Measurements from ENCODE around the gene PEX7.
"Not testable (repeated sequence)": the region's sequence is repeated elsewhere in the genome, so short reads cannot be mapped to it uniquely, and the experiment has no call there.

PEX7 gene

GRCh38 chr6:136947037-136947436, 124.6 kb downstream of the PEX7 start:
- DNase-seq (ENCODE audit: low read depth in 1 of 2, low spot score in 1 of 2) = no peak

- not testable (repeated sequence) for DNase-seq (ENCODE audit: low read depth in 1 of 2, low spot score in 1 of 2)
These were observed 127.6 kb downstream of the PEX7 start for GRCh38 chr6:136949957-136950356.

- no peak for DNase-seq (ENCODE audit: low read depth in 1 of 2, low spot score in 1 of 2)
These were observed 128.2 kb downstream of the PEX7 start for GRCh38 chr6:136950436-136951126.

GRCh38 chr6:136952714-136953260, 130.4 kb downstream of the PEX7 start:
- DNase-seq (ENCODE audit: low read depth in 1 of 2, low spot score in 1 of 2) = no peak

- DNase-seq (ENCODE audit: low read depth in 1 of 2, low spot score in 1 of 2) = no peak
These were observed 132.7 kb downstream of the PEX7 start for GRCh38 chr6:136955123-136955522.

GRCh38 chr6:136956590-136957544, 134.5 kb downstream of the PEX7 start:
- no peak for DNase-seq (ENCODE audit: low read depth in 1 of 2, low spot score in 1 of 2)

- DNase-seq (ENCODE audit: low read depth in 1 of 2, low spot score in 1 of 2) = no peak
These were observed 135.8 kb downstream of the PEX7 start for GRCh38 chr6:136958168-136958567.

GRCh38 chr6:136959471-136959891, 137.1 kb downstream of the PEX7 start:
- DNase-seq (ENCODE audit: low read depth in 1 of 2, low spot score in 1 of 2) = no peak

GRCh38 chr6:136959935-136960334, 137.5 kb downstream of the PEX7 start:
- not testable (repeated sequence) for DNase-seq (ENCODE audit: low read depth in 1 of 2, low spot score in 1 of 2)

GRCh38 chr6:136960781-136961180, 138.4 kb downstream of the PEX7 start:
- DNase-seq (ENCODE audit: low read depth in 1 of 2, low spot score in 1 of 2) = no peak

- no peak for DNase-seq (ENCODE audit: low read depth in 1 of 2, low spot score in 1 of 2)
These were observed 139.5 kb downstream of the PEX7 start for GRCh38 chr6:136961848-136962247.

GRCh38 chr6:136962661-136963060, 140.3 kb downstream of the PEX7 start:
- DNase-seq (ENCODE audit: low read depth in 1 of 2, low spot score in 1 of 2) = no peak

GRCh38 chr6:136963259-136963658, 140.9 kb downstream of the PEX7 start:
- no peak for DNase-seq (ENCODE audit: low read depth in 1 of 2, low spot score in 1 of 2)

All from stimulated activated CD4-positive, alpha-beta T cell treated with anti-CD3 and anti-CD28 coated beads, Interleukin-15, amount 100 ng/mL, for 1 hour (primary cell).